DMS 273 (cell line): ENCODE results near the gene GABRB2.
"Not testable (repeated sequence)": the region's sequence is repeated elsewhere in the genome, so short reads cannot be mapped to it uniquely, and the experiment has no call there.

Source experiments
- DNase-seq: peaks from one replicate; lab custom pipeline; 2025; ENCODE audit not compliant: unreplicated experiment; lab: John Stamatoyannopoulos, UW

Gene GABRB2

DNA sequence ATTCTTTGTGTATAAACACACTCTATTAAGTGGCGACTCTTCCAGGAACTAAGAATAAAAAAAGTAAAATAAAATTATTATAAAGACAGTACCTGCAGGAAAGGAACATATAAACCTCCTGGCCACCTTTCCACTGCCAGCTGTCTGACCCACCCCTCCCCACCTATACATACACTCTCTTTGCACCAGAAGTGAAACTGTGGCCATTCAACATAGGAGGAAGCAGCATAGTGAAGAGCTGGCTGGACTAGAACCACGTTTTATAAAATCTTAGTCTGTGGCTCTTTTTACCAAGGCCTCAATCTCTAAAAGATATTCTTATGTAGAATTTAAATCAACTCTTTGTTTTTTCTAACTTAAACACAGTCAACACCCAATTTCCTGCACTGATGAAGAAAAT lies 289.6 kb downstream of the GABRB2 start:
- no peak for DNase-seq

DNA sequence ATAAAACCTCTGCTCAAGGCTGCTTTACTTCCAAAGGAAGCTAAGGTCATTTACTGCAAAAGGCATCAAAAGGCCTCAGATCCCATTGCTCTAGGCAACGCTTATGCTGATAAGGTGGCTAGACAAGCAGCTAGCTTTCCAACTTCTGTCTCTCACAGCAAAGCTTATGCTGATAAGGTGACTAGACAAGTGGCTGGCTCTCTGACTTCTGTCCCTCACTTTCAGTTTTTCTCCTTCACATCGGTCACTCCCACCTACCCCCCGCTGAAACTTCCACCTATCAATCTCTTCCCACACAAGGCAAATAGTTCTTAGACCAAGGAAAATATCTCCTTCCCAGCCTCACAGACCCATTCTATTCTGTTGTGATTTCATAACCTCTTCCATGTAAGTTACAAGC lies 293.6 kb downstream of the GABRB2 start:
- DNase-seq: not testable (repeated sequence)

GRCh38 chr5:161246749-161247148 lies 299.8 kb downstream of the GABRB2 start:
- no peak for DNase-seq

- DNase-seq: not testable (repeated sequence)
These were observed 300.7 kb downstream of the GABRB2 start for GRCh38 chr5:161245846-161246245.
